Body of pancreas (tissue), 4 donors: ENCODE results near the gene BAG5. TPM values are rescaled to one million over a fixed set of nuclear protein-coding genes. Genes with fewer than 3 reads are reported as not detected.

ENCODE experiments used
- ATAC-seq: fragments of 150-250 bp; one replicate; pipeline ENCODE4 v1.9.1; 2016
- DNase-seq, 4 donors: peaks; one replicate each; pipeline ENCODE4 v3.0.0-alpha.2; 2019
- H3K27ac ChIP-seq, 4 donors: fragments of 200-600 bp; sonication (generic); 1 replicate in 3 of 4; 2 replicates in 1 of 4; pipeline versions ENCODE4 v1.5.1 to v1.6.1; 2016 to 2019; ENCODE audit warnings: mild to moderate bottlenecking in 1 of 4, mixed read lengths in 1 of 4, moderate library complexity in 1 of 4
- H3K27me3 ChIP-seq, 2 donors: fragments of 200-600 bp; sonication (generic); one replicate each; pipeline ENCODE4 v1.6.0; 2016; ENCODE audit warnings: mild to moderate bottlenecking in 1 of 2
- H3K36me3 ChIP-seq, 2 donors: fragments of 200-600 bp; sonication (generic); replicated peaks in 1 of 2; 2 replicates each; pipeline ENCODE4 v1.5.1; 2016; ENCODE audit warnings: low read depth in 2 of 2; ENCODE audit not compliant: insufficient read depth in 1 of 2
- H3K4me1 ChIP-seq: fragments of 200-600 bp; sonication (generic); one replicate; pipeline ENCODE4 v1.6.0; 2016
- H3K4me3 ChIP-seq, 2 donors: fragments of 200-600 bp; sonication (generic); 1 replicate in 1 of 2; 2 replicates in 1 of 2; pipeline ENCODE4 v1.5.1; 2016 to 2019
- H3K9me3 ChIP-seq, 3 donors: fragments of 200-600 bp; sonication (generic); 1 replicate in 2 of 3; 2 replicates in 1 of 3; pipeline ENCODE4 v1.5.1; 2016
- POLR2A ChIP-seq, 3 donors: fragments of 450-650 bp; IDR thresholded peaks; one replicate each; pipeline ENCODE4 v1.6.1; 2016; ENCODE audit warnings: antibody characterized with exemption in 3 of 3, mild to moderate bottlenecking in 2 of 3
- WGBS, 2 donors: methylation state at CpG; one replicate each; pipeline ENCODE4 v1.1.5; 2017; 5-methylcytosine and 5-hydroxymethylcytosine counted together
- intact Hi-C: fragments of 100-400 bp; cut with DNase I; formaldehyde crosslinking; loops from one replicate; pipeline ENCODE4 v1.15.1; 2023
- total RNA-seq, 2 donors: library from RNA; depleted of rRNA; stranded (reverse); fragments of >200 nt; gene quantifications; one replicate each; pipeline ENCODE4 v1.1.0, GENCODE V29; 2016
- TF ChIP-seq, protein P1 (sequence below), 7 experiments: fragments of 450-650 bp in 4 of 7; fragments of 200-600 bp in 3 of 7; sonication (generic) in 3 of 7; IDR thresholded peaks; one replicate each; pipeline ENCODE4 v1.5.1; 2016 to 2019; ENCODE audit warnings: antibody characterized with exemption in 7 of 7

Gene BAG5
- total RNA-seq, 2 donors from 2014 or later, result 9.9 to 11.9 TPM

DNA sequence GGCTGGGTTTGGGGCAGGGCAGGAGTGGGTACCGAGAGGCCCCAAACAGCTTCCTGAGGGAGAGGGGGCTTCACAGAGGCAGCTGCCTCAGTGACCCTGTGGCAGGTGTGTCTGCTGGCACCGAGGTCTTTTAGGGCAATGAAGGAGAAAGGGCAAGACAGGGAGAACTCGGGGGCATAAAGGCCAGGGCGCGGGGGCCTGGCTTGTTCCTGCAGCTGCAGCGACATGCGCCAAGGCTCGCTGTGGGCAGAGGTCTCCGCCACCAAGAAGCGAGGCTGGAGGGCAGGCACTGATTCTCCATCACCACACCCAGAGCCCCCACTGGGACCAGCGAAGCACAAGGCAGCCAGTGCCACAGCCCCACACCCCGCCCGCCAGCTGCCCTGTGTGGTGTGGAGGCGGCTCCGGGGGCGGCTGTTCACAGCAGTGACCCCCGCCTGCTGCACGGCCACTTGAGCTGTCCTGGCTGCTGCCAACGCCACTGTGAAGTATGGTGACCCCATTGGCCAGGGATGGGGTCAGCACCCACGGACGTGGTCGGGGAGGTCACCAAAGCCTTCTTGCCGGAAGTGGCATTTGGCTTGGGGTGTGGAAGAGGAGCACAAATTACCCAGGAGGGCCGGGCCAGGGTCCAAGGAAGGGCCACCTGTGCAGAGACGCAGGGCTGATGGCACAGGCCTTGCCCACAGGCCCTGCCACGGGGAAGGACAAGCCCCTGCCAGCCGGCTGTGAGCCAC is 16.4 kb downstream of the BAG5 start:
- peak in 1 of 4 donors; percentile 10 for DNase-seq
- TF ChIP-seq POLR2A (IDR thresholded peaks at IDR 0.05), result no peak
- TF ChIP-seq, protein P1, sequence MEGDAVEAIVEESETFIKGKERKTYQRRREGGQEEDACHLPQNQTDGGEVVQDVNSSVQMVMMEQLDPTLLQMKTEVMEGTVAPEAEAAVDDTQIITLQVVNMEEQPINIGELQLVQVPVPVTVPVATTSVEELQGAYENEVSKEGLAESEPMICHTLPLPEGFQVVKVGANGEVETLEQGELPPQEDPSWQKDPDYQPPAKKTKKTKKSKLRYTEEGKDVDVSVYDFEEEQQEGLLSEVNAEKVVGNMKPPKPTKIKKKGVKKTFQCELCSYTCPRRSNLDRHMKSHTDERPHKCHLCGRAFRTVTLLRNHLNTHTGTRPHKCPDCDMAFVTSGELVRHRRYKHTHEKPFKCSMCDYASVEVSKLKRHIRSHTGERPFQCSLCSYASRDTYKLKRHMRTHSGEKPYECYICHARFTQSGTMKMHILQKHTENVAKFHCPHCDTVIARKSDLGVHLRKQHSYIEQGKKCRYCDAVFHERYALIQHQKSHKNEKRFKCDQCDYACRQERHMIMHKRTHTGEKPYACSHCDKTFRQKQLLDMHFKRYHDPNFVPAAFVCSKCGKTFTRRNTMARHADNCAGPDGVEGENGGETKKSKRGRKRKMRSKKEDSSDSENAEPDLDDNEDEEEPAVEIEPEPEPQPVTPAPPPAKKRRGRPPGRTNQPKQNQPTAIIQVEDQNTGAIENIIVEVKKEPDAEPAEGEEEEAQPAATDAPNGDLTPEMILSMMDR (IDR thresholded peaks at IDR 0.05), result no peak
- WGBS, 2 donors, result 69 to 77% methylated on average over 16 to 26 of the region's 27 CpGs
- H3K4me3 ChIP-seq, result no peak overlapping the region
- peaks cover 45% of the 10 kb centered on the region for H3K4me1 ChIP-seq
- no peaks in the 10 kb centered on the region for H3K27me3 ChIP-seq
- no peak for ATAC-seq
- intact Hi-C loops, result no loop called here
- no peaks in the 10 kb centered on the region for H3K36me3 ChIP-seq
- H3K9me3 ChIP-seq, result no peaks in the 10 kb centered on the region
- H3K27ac ChIP-seq, result no peak overlapping the region

DNA sequence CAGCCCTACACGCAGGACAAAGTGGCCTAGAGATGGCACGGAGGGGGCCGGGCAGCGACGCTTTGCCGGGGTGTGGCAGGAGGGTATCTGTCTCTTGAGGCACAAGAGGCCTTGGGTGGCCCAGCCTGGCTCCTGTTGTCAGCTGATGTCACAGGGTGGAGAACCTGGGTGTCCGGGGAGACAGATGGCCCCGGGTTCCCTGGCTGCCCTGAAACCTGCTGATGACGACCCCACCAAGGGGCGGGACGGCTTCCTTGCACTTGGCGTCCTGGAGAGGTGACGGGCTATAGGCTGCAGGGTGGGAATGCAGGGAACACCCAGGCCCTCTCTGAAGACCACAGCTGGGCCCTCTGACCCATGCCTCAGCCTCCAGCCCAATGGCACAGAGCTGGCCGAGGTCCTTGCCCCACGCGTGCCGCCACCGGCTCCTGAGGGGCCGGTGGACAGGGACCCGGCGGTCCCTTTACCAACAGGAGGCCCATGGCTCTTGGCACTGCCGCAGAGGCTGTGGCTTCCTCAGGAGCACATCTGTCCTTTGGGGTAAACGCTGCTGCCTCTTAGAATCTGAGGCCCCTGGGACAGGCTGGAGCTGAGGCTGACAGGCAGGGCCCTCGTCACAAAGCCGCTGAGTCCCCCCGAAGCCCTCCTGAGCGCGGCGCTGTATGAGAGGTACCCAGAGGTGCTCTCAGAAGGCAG is 17.1 kb downstream of the BAG5 start:
- Histone ChIP-seq H3K9me3 (no peaks in the 10 kb centered on the region), H3K4me3 (no peak overlapping the region), H3K27me3 (no peaks in the 10 kb centered on the region), H3K27ac (no peak overlapping the region), H3K36me3 (no peaks in the 10 kb centered on the region), H3K4me1 (peaks cover 45% of the 10 kb centered on the region)
- TF ChIP-seq POLR2A (IDR thresholded peaks at IDR 0.05), result no peak
- TF ChIP-seq, protein P1 (IDR thresholded peaks at IDR 0.05), result no peak
- WGBS, 2 donors, result 62 to 91% methylated on average over 3 to 27 of the region's 29 CpGs
- ATAC-seq (no peak), DNase-seq (no peak)
- intact Hi-C loops, result no loop called here

GRCh38 chr14:103544388-103545218 is 17.9 kb downstream of the BAG5 start:
- no peaks in the 10 kb centered on the region for H3K9me3 ChIP-seq
- 78 to 93% methylated on average over 3 to 22 of the region's 35 CpGs for WGBS, 2 donors
- DNase-seq (no peak), ATAC-seq (no peak)
- no peaks in the 10 kb centered on the region for H3K36me3 ChIP-seq
- no peak overlapping the region for H3K27ac ChIP-seq
- TF ChIP-seq POLR2A (IDR thresholded peaks at IDR 0.05), result no peak
- TF ChIP-seq, protein P1 (IDR thresholded peaks at IDR 0.05), result no peak
- H3K27me3 ChIP-seq, result no peaks in the 10 kb centered on the region
- peaks cover 41% of the 10 kb centered on the region for H3K4me1 ChIP-seq
- no peak overlapping the region for H3K4me3 ChIP-seq
- intact Hi-C loops, result no loop called here

DNA sequence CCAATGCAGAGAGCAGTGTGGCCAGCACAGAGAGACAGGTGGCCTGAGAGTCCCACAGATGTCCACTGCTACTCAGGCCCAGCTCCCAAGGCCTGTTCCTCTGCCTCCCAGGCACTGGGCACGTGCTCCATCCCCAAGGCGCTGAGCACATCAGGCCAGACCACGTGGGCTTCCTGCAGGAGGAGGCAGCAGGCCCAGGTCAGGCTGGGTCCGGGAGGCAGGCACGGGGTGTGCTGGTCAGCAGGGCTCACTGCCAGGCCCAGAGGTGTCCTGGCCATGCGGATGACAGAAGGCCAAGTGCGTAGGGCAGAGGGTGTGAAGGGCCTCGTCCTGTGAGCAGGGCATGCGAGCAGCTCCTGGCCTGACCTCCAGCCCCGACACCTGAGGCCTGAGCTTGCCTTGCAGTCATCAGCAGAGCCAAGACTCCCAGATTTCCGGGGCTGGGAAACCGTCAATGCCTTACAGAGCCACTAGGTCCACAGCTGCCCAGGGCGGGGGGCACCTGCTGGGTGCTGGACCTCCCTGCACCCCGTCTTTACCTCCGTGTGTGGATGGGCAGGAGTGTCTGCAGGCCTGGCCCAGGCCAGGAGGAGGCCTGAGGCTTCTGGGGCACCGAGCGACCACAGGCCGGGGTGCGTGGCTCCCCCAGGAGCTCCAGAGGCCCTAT is 18.6 kb downstream of the BAG5 start:
- Histone ChIP-seq H3K4me3 (no peak overlapping the region), H3K4me1 (peaks cover 37% of the 10 kb centered on the region)

More for the DNA sequence above, 18.6 kb downstream of the BAG5 start:
- H3K9me3 ChIP-seq, result no peaks in the 10 kb centered on the region
- no peaks in the 10 kb centered on the region for H3K27me3 ChIP-seq
- no peak overlapping the region for H3K27ac ChIP-seq
- WGBS, 2 donors, result 60 to 82% methylated on average over 1 to 13 of the region's 19 CpGs
- TF ChIP-seq POLR2A (IDR thresholded peaks at IDR 0.05), result no peak
- TF ChIP-seq, protein P1 (IDR thresholded peaks at IDR 0.05), result no peak
- intact Hi-C loops, result no loop called here
- no peak for ATAC-seq
- DNase-seq, result no peak
- no peaks in the 10 kb centered on the region for H3K36me3 ChIP-seq
